Activated CD8-positive, alpha-beta memory T cell treated with anti-CD3 and anti-CD28 coated beads, Interleukin-2, amount 10 ng/mL, durations not matched to agents 7 days and 5 days (primary cell): ENCODE data around the gene H2BK1. TPM values are rescaled to one million over a fixed set of nuclear protein-coding genes. Genes with fewer than 3 reads are reported as not detected.

Source experiments
- ATAC-seq: fragments of 150-1000 bp; cut with Tn5 transposase; one replicate; pipeline ENCODE4 v1.10.0; 2021; ENCODE audit warnings: moderate library complexity
- CTCF ChIA-PET: fragments of 350-600 bp; sonication (Branson Sonifier 250); formaldehyde crosslinking; loops from one replicate; lab custom pipeline; 2021; ENCODE audit warnings: antibody characterized with exemption; lab: Charles Lee
- DNase-seq: peaks from one replicate; pipeline ENCODE4 v3.0.0-alpha.2; 2020
- H3K27ac Mint-ChIP-seq: one replicate; pipeline ENCODE4 v1.8.0; 2021; ENCODE audit warnings: mild to moderate bottlenecking, mixed read lengths
- H3K27me3 Mint-ChIP-seq: one replicate; pipeline ENCODE4 v1.8.0; 2021; ENCODE audit warnings: mixed read lengths
- H3K36me3 Mint-ChIP-seq: one replicate; pipeline ENCODE4 v1.8.0; 2021; ENCODE audit warnings: mild to moderate bottlenecking, mixed read lengths
- H3K4me1 Mint-ChIP-seq: one replicate; pipeline ENCODE4 v1.8.0; 2021; ENCODE audit warnings: mixed read lengths
- H3K4me3 Mint-ChIP-seq: one replicate; pipeline ENCODE4 v1.8.0; 2021; ENCODE audit warnings: mild to moderate bottlenecking, moderate library complexity, mixed read lengths
- H3K9me3 Mint-ChIP-seq: one replicate; pipeline ENCODE4 v1.8.0; 2022; ENCODE audit warnings: low read depth, mixed read lengths
- total RNA-seq, 2 experiments: library from RNA; stranded (reverse); gene quantifications; one replicate each; pipeline ENCODE4 v1.2.3, GENCODE V29; 2021

The H2BK1 gene
- total RNA-seq, 2 experiments from 2014 or later: not detected

DNA sequence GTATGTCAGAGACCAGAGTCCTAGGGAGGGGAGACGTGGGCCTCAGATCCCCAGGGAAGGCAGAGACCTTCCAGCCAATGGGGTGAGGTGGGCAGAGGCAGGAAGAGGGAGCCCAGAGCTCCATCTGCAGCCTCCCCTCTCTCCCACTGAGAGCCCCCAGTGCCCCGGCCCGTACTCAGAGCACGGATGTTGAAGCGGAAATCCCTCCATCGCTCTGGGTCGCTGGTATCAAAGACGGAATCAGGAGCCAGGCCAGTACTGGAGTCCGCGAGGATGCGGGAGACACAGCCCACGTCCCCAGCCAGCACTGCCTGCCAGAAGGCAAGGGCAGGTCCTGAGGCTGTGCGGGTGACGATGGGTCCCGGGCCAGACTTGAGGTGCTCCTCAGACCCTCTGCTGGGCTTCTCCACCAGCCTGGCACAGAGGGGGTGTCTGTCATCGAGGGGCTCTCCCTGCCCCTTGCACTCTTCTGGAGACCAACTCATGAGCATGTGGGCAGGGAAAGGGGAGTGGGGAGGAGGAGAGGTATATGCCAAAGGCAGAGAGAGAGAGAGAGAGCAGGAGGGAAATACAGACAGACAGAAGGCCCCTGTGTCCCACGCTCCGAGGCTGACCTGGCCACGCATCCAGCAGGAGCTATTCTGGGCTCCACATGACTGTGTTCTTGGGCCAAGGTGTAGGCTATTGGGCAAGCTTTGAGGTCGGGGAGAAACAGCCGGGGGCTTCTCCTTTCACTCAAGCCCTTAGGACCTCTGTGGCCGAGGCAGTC lies 23.5 kb downstream of the H2BK1 start, which contains the start of gene ASB10:
Gene ASB10, minus strand, starts transcription at position 611 of the 769 bp plus-strand sequence. Its CDS starts 120 bp downstream, at position 491.
- H3K9me3 Mint-ChIP-seq: no peaks in the 10 kb centered on the region

DNA sequence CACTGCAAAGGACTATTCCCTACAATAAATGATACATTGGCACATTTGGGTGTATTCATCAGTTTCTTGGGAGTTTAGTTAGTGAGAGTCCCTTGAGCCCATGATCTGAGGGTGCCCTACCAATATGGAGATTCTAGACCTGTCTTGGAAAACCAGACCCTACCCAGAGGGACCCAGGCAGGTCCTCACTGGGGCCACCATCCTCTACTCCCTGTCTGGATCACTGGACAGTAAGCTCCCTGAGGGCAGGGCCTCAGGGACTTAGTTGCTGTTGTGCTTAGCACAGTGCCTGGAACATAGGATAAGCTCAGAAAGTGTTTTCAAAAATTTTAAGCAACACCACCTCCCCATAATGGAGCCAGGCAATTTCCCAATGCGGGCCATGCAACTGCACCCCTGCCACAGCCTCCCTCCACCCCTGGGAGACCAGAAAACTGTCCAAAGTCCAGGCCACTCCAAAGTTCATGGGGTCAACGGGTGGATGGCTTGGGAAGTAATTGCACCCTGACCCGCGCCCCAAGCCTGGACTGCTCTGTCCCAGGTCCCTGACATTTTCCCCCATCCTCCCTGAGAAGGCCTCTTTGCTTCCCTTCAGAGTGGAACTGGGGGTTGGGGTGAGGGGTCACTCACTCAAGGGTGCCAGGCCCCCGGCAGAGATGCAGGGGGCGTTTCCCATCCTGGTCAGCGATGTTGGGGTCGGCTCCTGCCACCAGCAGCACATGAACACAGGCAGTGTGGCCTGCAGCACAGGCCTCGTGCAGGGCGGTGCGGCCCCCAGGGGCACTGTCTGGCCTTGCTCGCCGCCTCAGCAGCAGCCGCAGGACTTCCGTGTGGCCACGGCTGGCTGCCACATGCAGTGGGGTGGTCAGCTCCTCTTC lies 24.3 kb downstream of the H2BK1 start:
- Mint-ChIP-seq H3K27ac (no peak overlapping the region), H3K9me3 (no peaks in the 10 kb centered on the region), H3K4me3 (no peak overlapping the region), H3K36me3 (no peaks in the 10 kb centered on the region), H3K27me3 (peaks cover 13% of the 10 kb centered on the region), H3K4me1 (no peaks in the 10 kb centered on the region)
- ATAC-seq: no peak
- CTCF ChIA-PET: no interaction called here
- DNase-seq: no peak

More for the DNA sequence above, 23.5 kb downstream of the H2BK1 start, which contains the start of gene ASB10:
- Mint-ChIP-seq H3K4me3 (no peak within 1 kb of the TSS), H3K27ac (no peak within 1 kb of the TSS), H3K4me1 (no peaks in the 10 kb centered on the region), H3K36me3 (no peaks in the 10 kb centered on the region), H3K27me3 (peaks cover 12% of the 10 kb centered on the region)
- ATAC-seq: no peak
- no peak for DNase-seq
- CTCF ChIA-PET: interaction anchor here (0.9 to 1.6 kb wide), 2 partner anchors 57 to 77 kb away, joined by 3 to 5 read pairs; no protein-coding TSS in a partner anchor

DNA sequence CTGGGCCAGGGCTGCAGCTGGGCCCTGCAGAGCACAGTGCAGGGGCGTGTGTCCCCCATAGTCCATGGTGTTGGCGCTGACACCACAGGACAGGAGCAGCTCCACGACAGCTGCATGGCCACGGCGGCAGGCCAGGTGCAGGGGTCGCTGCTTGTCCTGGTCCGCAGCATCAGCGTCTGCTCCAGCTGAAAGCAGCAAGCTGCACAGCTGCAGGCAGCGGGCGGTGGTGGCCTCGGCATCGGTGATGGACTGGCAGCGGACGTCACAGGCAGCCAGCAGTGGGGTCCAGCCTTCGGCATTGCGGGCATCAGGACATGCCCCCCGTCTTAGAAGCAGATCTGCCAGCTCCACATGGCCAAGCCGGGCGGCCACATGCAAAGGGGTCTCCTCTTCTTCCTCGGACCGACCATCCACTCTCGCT lies 29.3 kb downstream of the H2BK1 start:
- CTCF ChIA-PET: interaction anchor here (1.0 to 1.4 kb wide), 2 partner anchors 18 to 63 kb away, joined by 3 to 4 read pairs; no protein-coding TSS in a partner anchor
- Mint-ChIP-seq H3K9me3 (no peaks in the 10 kb centered on the region), H3K4me1 (no peaks in the 10 kb centered on the region), H3K27me3 (peaks cover 9% of the 10 kb centered on the region), H3K4me3 (no peak overlapping the region), H3K27ac (no peak overlapping the region), H3K36me3 (no peaks in the 10 kb centered on the region)
- ATAC-seq: no peak
- no peak for DNase-seq

DNA sequence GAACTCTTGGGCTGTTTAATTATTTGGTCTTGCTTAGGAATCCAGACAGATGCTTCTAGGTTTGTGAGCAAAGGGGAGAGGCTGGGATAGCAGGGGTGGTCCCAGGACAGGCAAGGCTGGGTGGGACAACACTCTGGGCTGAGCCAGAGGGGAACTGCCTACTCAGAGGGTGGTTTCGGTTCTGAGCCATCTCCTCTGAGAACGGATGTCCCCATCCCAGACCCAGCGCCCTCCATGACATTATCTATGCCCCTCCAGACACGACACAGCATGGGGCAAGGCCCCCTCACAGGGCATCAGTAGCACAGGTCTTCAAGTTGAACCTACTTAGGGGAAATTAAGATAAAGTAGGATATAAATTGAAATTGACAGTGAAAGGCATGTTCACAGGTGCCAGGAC lies 30.3 kb downstream of the H2BK1 start:
- H3K9me3 Mint-ChIP-seq: no peaks in the 10 kb centered on the region
- DNase-seq: no peak
- H3K4me3 Mint-ChIP-seq: no peak overlapping the region
- CTCF ChIA-PET: interaction anchor here (0.6 to 1.7 kb wide), 4 partner anchors 17 to 84 kb away, joined by 3 to 9 read pairs (median 4); no protein-coding TSS in a partner anchor
- no peak for ATAC-seq
- no peak overlapping the region for H3K27ac Mint-ChIP-seq
- H3K4me1 Mint-ChIP-seq: no peaks in the 10 kb centered on the region
- peaks cover 12% of the 10 kb centered on the region for H3K27me3 Mint-ChIP-seq
- H3K36me3 Mint-ChIP-seq: no peaks in the 10 kb centered on the region

DNA sequence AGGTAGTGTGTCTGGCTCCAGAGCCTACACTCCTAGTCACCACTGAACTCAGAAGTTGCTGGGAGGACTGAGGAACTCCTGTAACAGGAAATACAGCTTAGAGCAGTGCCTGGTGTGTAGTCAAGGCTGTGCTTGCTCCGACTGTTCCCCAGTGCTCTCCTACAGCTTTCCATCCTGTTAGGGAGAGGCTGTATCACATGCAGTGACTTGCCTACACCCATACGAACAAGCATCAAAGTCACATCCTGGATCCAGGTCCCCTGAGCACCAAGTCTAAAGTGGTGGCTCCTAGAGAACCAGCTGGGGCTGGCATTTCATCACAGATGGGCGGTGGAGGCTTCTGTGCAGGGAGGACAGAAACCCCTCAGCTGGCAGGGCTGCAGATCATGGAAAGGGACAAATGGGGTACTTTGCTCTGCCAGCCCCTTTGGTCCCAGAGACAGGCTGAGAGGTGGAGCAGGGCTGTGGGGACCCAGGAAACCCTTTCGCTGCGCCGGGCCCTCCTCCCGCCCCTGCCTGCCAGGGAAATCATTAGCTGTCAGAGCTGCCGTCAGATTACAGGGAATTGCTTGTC lies 30.9 kb downstream of the H2BK1 start:
- Mint-ChIP-seq H3K36me3 (no peaks in the 10 kb centered on the region), H3K27ac (no peak overlapping the region), H3K9me3 (no peaks in the 10 kb centered on the region), H3K4me1 (peaks cover 2% of the 10 kb centered on the region), H3K4me3 (no peak overlapping the region), H3K27me3 (peaks cover 12% of the 10 kb centered on the region)
- DNase-seq: no peak
- ATAC-seq: no peak
- CTCF ChIA-PET: interaction anchor here (0.8 to 1.7 kb wide), 5 partner anchors 10 to 95 kb away, joined by 3 to 9 read pairs (median 5); no protein-coding TSS in a partner anchor

DNA sequence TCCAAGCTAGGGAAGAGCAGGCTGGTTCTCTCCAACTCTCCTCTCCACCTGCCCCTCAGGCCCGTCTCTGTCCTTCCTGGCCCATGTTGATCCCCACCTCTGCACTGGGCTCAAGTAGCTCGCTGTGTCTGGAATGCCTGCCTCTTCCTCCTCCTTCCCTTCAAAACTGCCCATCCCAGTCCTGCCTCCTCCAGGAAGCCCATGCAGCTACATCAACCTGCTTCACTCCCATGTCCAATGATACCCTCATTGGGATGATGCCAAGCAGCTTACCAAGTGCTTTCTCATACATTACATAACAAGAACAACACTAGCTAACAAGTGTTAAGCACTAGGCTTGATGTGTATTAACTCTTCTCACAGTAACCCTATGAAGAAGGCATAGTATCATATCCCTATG lies 31.5 kb downstream of the H2BK1 start:
- Mint-ChIP-seq H3K27ac (no peak overlapping the region), H3K27me3 (peaks cover 12% of the 10 kb centered on the region), H3K4me1 (peaks cover 2% of the 10 kb centered on the region), H3K9me3 (no peaks in the 10 kb centered on the region), H3K36me3 (no peaks in the 10 kb centered on the region), H3K4me3 (no peak overlapping the region)
- CTCF ChIA-PET: interaction anchor here (0.8 to 1.7 kb wide), 4 partner anchors 9 to 94 kb away, joined by 3 to 9 read pairs (median 6); no protein-coding TSS in a partner anchor
- no peak for ATAC-seq
- DNase-seq: no peak

DNA sequence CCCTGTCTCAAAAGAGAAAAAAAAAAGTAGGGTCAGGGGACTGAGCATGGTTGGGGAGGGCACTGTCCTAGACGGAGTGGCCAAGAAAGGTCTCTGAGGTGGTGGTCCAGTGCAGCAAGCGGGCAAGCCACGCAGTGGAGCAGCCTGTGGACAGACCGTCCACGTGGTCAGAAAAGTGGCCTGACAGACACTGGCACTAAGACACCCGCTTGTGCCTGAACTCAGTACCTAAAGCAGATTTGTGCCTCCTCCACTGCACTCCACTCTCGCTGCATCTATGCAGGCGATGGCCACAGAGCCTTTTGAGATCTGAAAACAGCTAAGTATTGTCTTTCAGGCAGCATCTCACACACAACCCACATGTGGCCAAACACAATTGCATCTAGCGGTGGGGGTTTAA lies 32.1 kb downstream of the H2BK1 start:
- CTCF ChIA-PET: interaction anchor here (0.8 to 1.4 kb wide), 4 partner anchors 9 to 94 kb away, joined by 3 to 7 read pairs (median 4); no protein-coding TSS in a partner anchor
- no peaks in the 10 kb centered on the region for H3K36me3 Mint-ChIP-seq
- peaks cover 2% of the 10 kb centered on the region for H3K4me1 Mint-ChIP-seq
- no peak overlapping the region for H3K4me3 Mint-ChIP-seq
- ATAC-seq: no peak
- peaks cover 14% of the 10 kb centered on the region for H3K27me3 Mint-ChIP-seq
- DNase-seq: no peak
- H3K27ac Mint-ChIP-seq: no peak overlapping the region
- H3K9me3 Mint-ChIP-seq: no peaks in the 10 kb centered on the region

DNA sequence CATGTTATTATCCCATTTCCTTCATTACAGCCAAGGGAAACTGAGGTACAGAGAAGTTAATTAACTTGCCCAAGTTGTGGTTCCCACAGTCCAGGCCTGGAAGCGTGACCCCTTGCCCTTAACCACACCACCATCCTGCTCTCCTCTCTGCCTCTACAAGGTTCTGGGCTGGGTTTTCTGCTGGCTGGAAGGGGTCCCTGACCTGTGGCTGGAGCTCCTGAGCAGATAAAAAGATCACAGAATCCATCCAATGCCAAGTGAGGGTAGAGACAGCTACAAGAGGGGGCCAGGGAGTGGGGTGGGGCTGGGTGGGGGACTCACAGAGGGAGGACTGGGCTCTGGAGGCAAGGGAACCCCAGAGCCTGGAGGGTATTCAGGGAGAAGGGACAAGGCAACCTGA lies 33.0 kb downstream of the H2BK1 start:
- peaks cover 22% of the 10 kb centered on the region for H3K27me3 Mint-ChIP-seq
- no peak for ATAC-seq
- peaks cover 7% of the 10 kb centered on the region for H3K4me1 Mint-ChIP-seq
- no peaks in the 10 kb centered on the region for H3K9me3 Mint-ChIP-seq
- no peak overlapping the region for H3K4me3 Mint-ChIP-seq
- CTCF ChIA-PET: interaction anchor here (0.8 to 1.5 kb wide), 6 partner anchors 9 to 299 kb away, joined by 3 to 6 read pairs (median 4); no protein-coding TSS in a partner anchor
- H3K27ac Mint-ChIP-seq: no peak overlapping the region
- no peaks in the 10 kb centered on the region for H3K36me3 Mint-ChIP-seq
- no peak for DNase-seq

DNA sequence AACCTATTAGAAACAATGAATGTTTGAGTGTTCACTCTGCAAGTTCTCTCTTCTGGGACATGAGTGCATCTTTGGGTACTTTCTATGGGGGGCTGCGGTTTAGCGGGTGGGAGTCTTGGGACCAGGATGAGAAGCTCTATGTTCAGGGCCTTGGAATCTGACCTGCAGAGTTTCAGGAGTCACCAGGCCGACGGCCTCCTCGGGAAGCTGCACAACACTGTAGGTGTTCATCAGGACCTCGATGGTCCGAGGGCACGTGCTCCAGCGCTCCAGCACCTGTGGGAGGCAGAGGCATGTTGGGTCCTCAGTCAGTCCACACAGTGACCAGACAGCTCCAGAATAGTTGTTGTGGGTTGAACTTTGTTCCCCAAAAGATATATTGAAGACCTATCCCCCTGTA lies 33.9 kb downstream of the H2BK1 start:
- H3K36me3 Mint-ChIP-seq: no peaks in the 10 kb centered on the region
- ATAC-seq (no peak), DNase-seq (no peak)
- H3K27ac Mint-ChIP-seq: no peak overlapping the region
- no peak overlapping the region for H3K4me3 Mint-ChIP-seq
- H3K4me1 Mint-ChIP-seq: peaks cover 7% of the 10 kb centered on the region
- CTCF ChIA-PET: interaction anchor here (0.8 to 2.6 kb wide), 6 partner anchors 8 to 298 kb away, joined by 3 to 8 read pairs (median 4); no protein-coding TSS in a partner anchor
- no peaks in the 10 kb centered on the region for H3K9me3 Mint-ChIP-seq
- peaks cover 28% of the 10 kb centered on the region for H3K27me3 Mint-ChIP-seq

DNA sequence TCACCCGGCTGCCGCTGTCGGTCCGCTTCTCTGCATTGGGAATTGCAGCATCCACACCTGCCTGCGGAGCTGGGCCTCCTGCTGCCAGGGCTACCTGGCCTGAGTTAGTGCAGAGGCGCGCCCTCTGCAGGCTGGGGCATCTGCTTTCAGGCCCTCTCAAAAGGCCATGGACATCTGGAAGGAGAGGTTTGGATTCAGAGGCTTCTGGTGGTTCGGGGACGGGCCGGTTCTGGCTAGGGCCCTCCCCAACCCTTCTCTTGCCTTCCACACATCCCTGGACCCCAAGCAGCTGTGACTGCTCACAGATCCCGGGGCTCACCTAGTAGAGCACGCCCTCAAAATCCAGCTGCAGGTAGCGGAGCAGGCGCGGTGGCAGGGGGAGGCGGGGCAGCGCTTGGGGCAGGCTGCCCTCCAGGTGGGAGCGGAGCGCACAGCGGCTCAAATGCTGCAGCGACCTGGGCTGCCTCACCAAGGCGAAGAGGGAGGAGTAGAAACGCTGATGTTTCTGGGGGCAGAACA lies 34.4 kb downstream of the H2BK1 start:
- Mint-ChIP-seq H3K4me1 (peaks cover 7% of the 10 kb centered on the region), H3K27me3 (peaks cover 33% of the 10 kb centered on the region), H3K4me3 (no peak overlapping the region), H3K27ac (no peak overlapping the region), H3K9me3 (no peaks in the 10 kb centered on the region), H3K36me3 (no peaks in the 10 kb centered on the region)
- no peak for DNase-seq
- ATAC-seq: no peak
- CTCF ChIA-PET: interaction anchor here (1.3 to 2.6 kb wide), 4 partner anchors 8 to 52 kb away, joined by 3 to 8 read pairs (median 5); partner anchors contain the start of gene ABCF2

DNA sequence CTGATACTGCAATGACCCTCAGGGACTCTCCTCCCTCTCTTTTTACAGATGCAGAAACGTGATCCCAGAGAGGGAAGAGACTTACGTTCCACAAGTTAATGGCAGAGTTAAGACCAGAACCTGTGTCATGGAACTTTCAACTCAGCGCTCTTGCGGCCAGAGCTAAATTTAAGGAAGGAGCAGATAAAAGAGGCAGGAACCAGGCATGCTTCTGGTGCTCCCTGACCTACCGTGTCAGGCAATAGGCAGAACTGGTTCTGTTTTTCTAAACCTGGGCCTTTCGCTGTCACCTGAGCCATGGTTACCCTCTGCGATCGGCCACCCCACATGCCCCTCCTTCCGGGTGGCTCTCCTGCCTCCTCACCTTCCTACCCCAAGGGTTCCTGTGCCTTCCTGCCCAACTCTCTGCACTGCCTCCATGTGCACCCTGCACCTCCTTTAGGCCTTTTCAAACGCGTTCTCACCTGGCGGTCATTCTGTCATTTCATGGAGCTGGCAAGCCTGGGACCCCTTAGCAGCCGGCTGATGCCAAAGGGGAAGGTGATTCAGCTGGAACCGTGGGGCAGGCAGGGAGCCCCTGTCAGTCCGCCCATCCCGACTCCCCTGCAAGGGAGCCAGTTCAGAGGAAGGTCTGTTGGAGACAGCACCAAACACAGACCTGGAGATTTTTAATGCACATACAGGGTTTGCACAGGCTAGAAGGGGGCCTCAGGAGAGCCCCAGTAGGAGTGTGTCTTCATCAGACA lies 35.1 kb downstream of the H2BK1 start:
- Mint-ChIP-seq H3K9me3 (no peaks in the 10 kb centered on the region), H3K4me1 (peaks cover 7% of the 10 kb centered on the region), H3K36me3 (no peaks in the 10 kb centered on the region), H3K27me3 (peaks cover 37% of the 10 kb centered on the region), H3K4me3 (no peak overlapping the region), H3K27ac (no peak overlapping the region)
- no peak for DNase-seq
- CTCF ChIA-PET: interaction anchor here (1.3 to 2.6 kb wide), 3 partner anchors 9 to 52 kb away, joined by 4 to 8 read pairs (median 6); partner anchors contain the start of gene ABCF2
- no peak for ATAC-seq
